Cardiac septum (tissue), 1 donor: Measurements from ENCODE around the gene DERL3. TPM values are rescaled to one million over a fixed set of nuclear protein-coding genes. Genes with fewer than 3 reads are reported as not detected.

ENCODE experiments used
- DNase-seq: peaks from one replicate; pipeline ENCODE4 v3.0.0-alpha.2; 2020; ENCODE audit warnings: low spot score
- intact Hi-C: fragments of 100-400 bp; cut with DNase I; formaldehyde crosslinking; loops from one replicate; pipeline ENCODE4 v1.14.0; 2022
- total RNA-seq: library from RNA; stranded (reverse); fragmentation: NEBNext Ultra II Directional; extraction: Animal tissue kit (Norgen Biotek cat#: 25700); gene quantifications from one replicate; pipeline ENCODE4 v1.2.1, GENCODE V29; 2021
- donor health status: DM: no; HTN: no; CAD: no.

The DERL3 gene
- total RNA-seq, 1 donor from 2014 or later: 2.2 TPM

GRCh38 chr22:23789121-23789520 is 49.7 kb downstream of the DERL3 start:
- no peak for DNase-seq
- intact Hi-C loops: loop anchor here (5.0 kb wide), 1 partner anchor 58 kb away; no protein-coding TSS in a partner anchor

DNA sequence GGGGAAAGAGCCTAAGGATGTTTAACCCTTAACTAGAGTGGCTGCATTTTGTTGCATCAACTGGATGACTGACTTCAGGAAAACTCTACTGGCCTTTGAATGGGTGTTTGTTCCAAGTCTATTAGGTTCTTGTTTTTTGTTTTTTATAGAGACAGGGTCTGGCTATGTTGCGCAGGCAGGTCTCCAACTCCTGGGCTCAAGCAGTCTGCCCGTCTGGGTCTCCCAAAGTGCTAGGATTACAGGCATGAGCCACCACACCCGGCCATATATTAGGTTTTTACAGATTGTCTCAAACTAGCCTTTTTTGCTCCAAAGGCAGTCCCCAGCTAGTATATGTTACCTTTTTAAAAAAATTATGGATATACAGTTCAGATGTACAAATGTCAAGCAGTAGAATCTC is 50.9 kb downstream of the DERL3 start:
- no peak for DNase-seq
- intact Hi-C loops: loop anchor here (5.0 kb wide), 1 partner anchor 59 kb away; no protein-coding TSS in a partner anchor

DNA sequence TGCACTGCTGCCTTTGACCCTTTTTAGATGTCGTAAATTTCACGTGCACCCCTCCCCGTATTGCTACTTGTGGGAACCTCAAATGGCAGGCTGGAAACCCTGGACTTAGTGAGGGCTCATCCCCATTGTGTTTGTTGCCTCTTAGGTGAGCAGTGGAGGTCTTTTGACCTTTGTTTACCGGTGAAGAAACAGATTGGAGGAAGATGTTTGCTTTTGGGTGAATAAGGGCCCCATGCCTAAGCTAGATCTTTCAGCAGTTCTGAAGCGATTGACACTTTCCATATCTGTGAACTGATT is 51.3 kb downstream of the DERL3 start:
- intact Hi-C loops: loop anchor here (5.0 kb wide), 1 partner anchor 60 kb away; no protein-coding TSS in a partner anchor
- DNase-seq: no peak

DNA sequence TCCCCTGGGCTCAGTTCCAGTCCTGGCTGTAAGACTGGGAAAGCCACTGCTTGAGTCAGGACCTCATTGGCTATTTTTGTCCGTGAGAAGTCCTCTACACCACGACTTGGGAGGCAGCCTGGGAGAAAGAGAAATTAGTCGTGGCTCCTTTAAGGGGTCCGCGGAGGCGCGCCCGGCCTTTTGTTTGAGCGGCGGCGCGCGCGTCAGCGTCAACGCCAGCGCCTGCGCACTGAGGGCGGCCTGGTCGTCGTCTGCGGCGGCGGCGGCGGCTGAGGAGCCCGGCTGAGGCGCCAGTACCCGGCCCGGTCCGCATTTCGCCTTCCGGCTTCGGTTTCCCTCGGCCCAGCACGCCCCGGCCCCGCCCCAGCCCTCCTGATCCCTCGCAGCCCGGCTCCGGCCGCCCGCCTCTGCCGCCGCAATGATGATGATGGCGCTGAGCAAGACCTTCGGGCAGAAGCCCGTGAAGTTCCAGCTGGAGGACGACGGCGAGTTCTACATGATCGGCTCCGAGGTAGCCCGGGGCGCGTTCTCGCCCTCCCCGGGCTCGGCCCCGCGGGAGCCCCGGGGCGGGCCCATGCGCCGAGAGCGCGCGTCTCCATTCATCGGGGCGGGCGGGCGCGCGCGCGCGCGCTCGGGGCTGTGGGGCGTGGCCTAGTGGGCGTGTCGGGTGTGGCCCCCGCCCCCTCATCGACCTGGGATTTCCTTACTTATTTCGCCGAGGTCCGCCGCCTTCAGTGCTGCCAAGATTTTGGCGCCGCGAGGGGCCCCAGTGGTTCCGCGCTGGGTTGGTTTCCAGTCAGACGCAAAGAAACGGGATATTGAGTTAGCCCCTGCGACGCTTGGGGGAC is 51.8 kb downstream of the DERL3 start, which contains the start of gene SMARCB1:
TSS of gene SMARCB1 (plus strand) at position 215 of the 848 bp plus-strand sequence. CDS start at position 419, 204 bp downstream.
- intact Hi-C loops: loop anchor here (5.0 kb wide), 1 partner anchor 60 kb away; no protein-coding TSS in a partner anchor
- peak; percentile 95 for DNase-seq

GRCh38 chr22:23786261-23786710 is 52.5 kb downstream of the DERL3 start:
- intact Hi-C loops: loop anchor here (5.0 kb wide), 1 partner anchor 61 kb away; no protein-coding TSS in a partner anchor
- DNase-seq: no peak

Other genes starting within 250 kb of the DERL3 start
- not detected for gene DRICH1, start 206.7 kb downstream of the DERL3 start, total RNA-seq
- 0.24 TPM for gene RGL4, start 148.0 kb downstream of the DERL3 start, total RNA-seq
- gene ZNF70, start 87.9 kb downstream of the DERL3 start, total RNA-seq: 3.0 TPM
- gene VPREB3, start 84.6 kb downstream of the DERL3 start, total RNA-seq: 2.1 TPM
- not detected for gene C22orf15, start 76.0 kb downstream of the DERL3 start, total RNA-seq
- gene CHCHD10, start 71.0 kb downstream of the DERL3 start, total RNA-seq: 1,008 TPM
- gene MMP11, start 66.2 kb downstream of the DERL3 start, total RNA-seq: 6.2 TPM
- gene SMARCB1, start 52.0 kb downstream of the DERL3 start, total RNA-seq: 50.4 TPM
- gene SLC2A11, start 18.9 kb upstream of the DERL3 start, total RNA-seq: 19.7 TPM
- 317 TPM for gene MIF, start 55.4 kb upstream of the DERL3 start, total RNA-seq
- gene GSTT2B, start 122.2 kb upstream of the DERL3 start, total RNA-seq: 21.1 TPM
- 3.5 TPM for gene DDTL, start 127.9 kb upstream of the DERL3 start, total RNA-seq
- 128 TPM for gene DDT, start 135.4 kb upstream of the DERL3 start, total RNA-seq
- gene GSTT2, start 141.1 kb upstream of the DERL3 start, total RNA-seq: 0.43 TPM
- gene GSTT4, start 166.4 kb upstream of the DERL3 start, total RNA-seq: not detected
- gene CABIN1, start 172.3 kb upstream of the DERL3 start, total RNA-seq: 38.0 TPM